CD4-positive, CD25-positive, alpha-beta regulatory T cell (primary cell): Measurements from ENCODE around the gene PJA2. TPM values are rescaled to one million over a fixed set of nuclear protein-coding genes. Genes with fewer than 3 reads are reported as not detected.
"Not testable (repeated sequence)": the region's sequence is repeated elsewhere in the genome, so short reads cannot be mapped to it uniquely, and the experiment has no call there.

Experiments used
- ATAC-seq, 2 donors: fragments of 150-1000 bp; cut with Tn5 transposase; one replicate each; pipeline ENCODE4 v1.10.0; 2021; ENCODE audit warnings: low read depth in 2 of 2, moderate number of reproducible peaks in 2 of 2, moderate library complexity in 1 of 2
- DNase-seq, 3 donors: peaks; one replicate each; pipeline versions ENCODE4 v3.0.0 to v3.0.0-alpha.2; 2012 to 2022; ENCODE audit warnings: mixed read lengths in 1 of 3
- H3K27ac ChIP-seq: one replicate; pipeline ENCODE4 v1.7.0; 2013; ENCODE audit warnings: mild to moderate bottlenecking, low read length; ENCODE audit not compliant: insufficient read depth, poor library complexity, severe bottlenecking
- H3K27me3 ChIP-seq: one replicate; pipeline ENCODE4 v1.7.0; 2013; ENCODE audit warnings: low read length; ENCODE audit not compliant: control insufficient read depth, insufficient read depth
- H3K36me3 ChIP-seq: one replicate; pipeline ENCODE4 v1.7.0; 2013; ENCODE audit warnings: mild to moderate bottlenecking, low read length, moderate library complexity; ENCODE audit not compliant: control insufficient read depth, insufficient read depth
- H3K4me1 ChIP-seq: 2 replicates; pipeline ENCODE4 v1.7.0; 2013; ENCODE audit warnings: mild to moderate bottlenecking, low read length; ENCODE audit not compliant: insufficient read depth, control insufficient read depth, poor library complexity, severe bottlenecking
- H3K4me3 ChIP-seq: one replicate; pipeline ENCODE4 v1.7.0; 2013; ENCODE audit warnings: low read depth, mild to moderate bottlenecking, low read length, moderate library complexity
- H3K9me3 ChIP-seq, 2 experiments: 1 replicate in 1 of 2; 2 replicates in 1 of 2; pipeline ENCODE4 v1.7.0; 2013; ENCODE audit warnings: low read length in 2 of 2, mild to moderate bottlenecking in 1 of 2, moderate library complexity in 1 of 2; ENCODE audit not compliant: control insufficient read depth in 2 of 2
- H3K27ac Mint-ChIP-seq, 3 donors: one replicate each; pipeline ENCODE4 v1.8.0; 2020 to 2022; ENCODE audit warnings: mild to moderate bottlenecking in 3 of 3, mixed read lengths in 3 of 3, moderate library complexity in 2 of 3
- H3K27me3 Mint-ChIP-seq: one replicate; pipeline ENCODE4 v1.8.0; 2022; ENCODE audit warnings: mild to moderate bottlenecking, mixed read lengths
- H3K36me3 Mint-ChIP-seq: one replicate; pipeline ENCODE4 v1.8.0; 2020; ENCODE audit warnings: mixed read lengths
- H3K4me1 Mint-ChIP-seq, 4 donors: one replicate each; pipeline ENCODE4 v1.8.0; 2020 to 2022; ENCODE audit warnings: mixed read lengths in 4 of 4, mild to moderate bottlenecking in 1 of 4
- H3K4me3 Mint-ChIP-seq, 4 donors: one replicate each; pipeline ENCODE4 v1.8.0; 2020 to 2022; ENCODE audit warnings: mild to moderate bottlenecking in 4 of 4, mixed read lengths in 4 of 4, moderate library complexity in 3 of 4
- H3K9me3 Mint-ChIP-seq, 7 donors: one replicate each; pipeline ENCODE4 v1.8.0; 2020 to 2022; ENCODE audit warnings: mixed read lengths in 7 of 7, mild to moderate bottlenecking in 3 of 7, moderate library complexity in 2 of 7
- polyA plus RNA-seq, 4 donors: library from polyadenylated mRNA; unstranded; fragments of 300-500 nt; fragmentation: Illumina TruSeq; gene quantifications; one replicate each; pipeline ENCODE4 v1.2.3, GENCODE V29; 2021
- total RNA-seq: library from RNA; stranded (reverse); gene quantifications from one replicate; pipeline ENCODE4 v1.2.3, GENCODE V29; 2022

PJA2 gene
- total and polyA plus RNA-seq, 5 donors from 2014 or later = 56.5 to 73.7 (median 63.7) TPM

DNA sequence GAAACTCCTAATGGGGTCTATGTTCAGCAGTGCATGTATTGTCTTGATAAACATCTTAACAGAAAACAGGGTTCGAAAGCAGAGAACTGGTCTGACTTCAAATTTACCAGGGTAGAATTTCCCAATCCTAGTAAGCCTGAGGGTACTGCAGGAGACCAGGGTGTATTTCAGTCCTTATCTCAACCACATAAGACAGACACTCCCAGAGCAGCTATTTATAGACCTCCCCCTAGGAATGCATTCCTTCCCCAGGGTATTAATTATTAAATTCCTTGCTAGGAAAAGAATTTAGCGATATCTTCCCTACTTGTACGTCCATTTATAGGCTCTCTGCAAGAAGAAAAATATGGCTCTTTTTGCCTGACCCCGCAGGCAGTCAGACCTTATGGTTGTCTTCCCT lies 123.1 kb downstream of the PJA2 start:
- H3K27me3 Mint-ChIP-seq, H3K4me3 Mint-ChIP-seq, H3K27ac ChIP-seq, H3K36me3 ChIP-seq, ATAC-seq, H3K4me1 Mint-ChIP-seq, H3K27ac Mint-ChIP-seq, DNase-seq, H3K4me3 ChIP-seq, H3K27me3 ChIP-seq, H3K4me1 ChIP-seq: not testable (repeated sequence)
- peaks cover 23% of the 10 kb centered on the region for H3K36me3 Mint-ChIP-seq
- H3K9me3 Mint-ChIP-seq = peaks cover 3 to 42% (median 13%) of the 10 kb centered on the region in 7 donors
- H3K9me3 ChIP-seq = peaks cover 17 to 18% of the 10 kb centered on the region in 2 experiments
